ENCODE results near the gene ANGEL1. TPM values are rescaled to one million over a fixed set of nuclear protein-coding genes. Genes with fewer than 3 reads are reported as not detected.
A peak's percentile ranks its signal among the peaks of the same experiment; 100 is the strongest.

ANGEL1 gene
- total and polyA plus RNA-seq, 8 donors = 18.9 to 46.6 (median 40.5) TPM

- Histone ChIP-seq H3K4me1 (peaks cover 3 to 54% of the 10 kb centered on the region in 2 donors), H3K27ac (no peak overlapping the region)
Measured at GRCh38 chr14:76780875-76781647, 31.6 kb downstream of the ANGEL1 start.

GRCh38 chr14:76780360-76780759, 32.3 kb downstream of the ANGEL1 start:
- H3K4me3 ChIP-seq = no peak overlapping the region
- intact Hi-C loops (cut with DNase I) = loop anchor here in 1 of 2 donors (10.0 kb wide), 1 partner anchor 66 kb away; no protein-coding TSS in a partner anchor
- H3K27ac ChIP-seq = no peak overlapping the region
- H3K36me3 ChIP-seq = peaks cover 0 to 42% of the 10 kb centered on the region in 2 donors
- H3K9me3 ChIP-seq = no peaks in the 10 kb centered on the region
- peaks cover 3 to 56% of the 10 kb centered on the region in 2 donors for H3K4me1 ChIP-seq
- H3K27me3 ChIP-seq = no peaks in the 10 kb centered on the region
- no peak for ATAC-seq
- TF ChIP-seq CTCF (IDR thresholded peaks at IDR 0.05) = no peak
- DNase-seq = no peak

More at GRCh38 chr14:76780875-76781647, 31.6 kb downstream of the ANGEL1 start:
- no peak for TF ChIP-seq CTCF (IDR thresholded peaks at IDR 0.05)
- Histone ChIP-seq H3K9me3 (no peaks in the 10 kb centered on the region), H3K27me3 (no peaks in the 10 kb centered on the region), H3K4me3 (no peak overlapping the region), H3K36me3 (peaks cover 0 to 49% of the 10 kb centered on the region in 2 donors)
- ATAC-seq (no peak), DNase-seq (no peak)
- intact Hi-C loops (cut with DNase I) = loop anchor here in 1 of 2 donors (10.0 kb wide), 1 partner anchor 66 kb away; no protein-coding TSS in a partner anchor

GRCh38 chr14:76780058-76780345, 32.7 kb downstream of the ANGEL1 start:
- peaks cover 0 to 42% of the 10 kb centered on the region in 2 donors for H3K36me3 ChIP-seq
- DNase-seq = no peak
- intact Hi-C loops (cut with DNase I) = loop anchor here in 1 of 2 donors (10.0 kb wide), 1 partner anchor 65 kb away; no protein-coding TSS in a partner anchor

GRCh38 chr14:76779221-76780057, 33.2 kb downstream of the ANGEL1 start:
- Histone ChIP-seq H3K36me3 (peaks cover 0 to 41% of the 10 kb centered on the region in 2 donors), H3K27ac (no peak overlapping the region), H3K27me3 (no peaks in the 10 kb centered on the region), H3K4me3 (no peak overlapping the region), H3K9me3 (no peaks in the 10 kb centered on the region), H3K4me1 (peaks cover 3 to 52% of the 10 kb centered on the region in 2 donors)
- DNase-seq (peak in 1 of 4 donors; percentile 24), ATAC-seq (no peak)
- TF ChIP-seq CTCF (IDR thresholded peaks at IDR 0.05) = no peak
- intact Hi-C loops (cut with DNase I) = loop anchor here in 1 of 2 donors (10.0 kb wide), 1 partner anchor 65 kb away; no protein-coding TSS in a partner anchor

More at GRCh38 chr14:76780058-76780345, 32.7 kb downstream of the ANGEL1 start:
- no peaks in the 10 kb centered on the region for H3K9me3 ChIP-seq
- no peak for TF ChIP-seq CTCF (IDR thresholded peaks at IDR 0.05)
- H3K4me3 ChIP-seq = no peak overlapping the region
- ATAC-seq = no peak
- H3K27me3 ChIP-seq = no peaks in the 10 kb centered on the region
- no peak overlapping the region for H3K27ac ChIP-seq
- peaks cover 3 to 53% of the 10 kb centered on the region in 2 donors for H3K4me1 ChIP-seq
